Panc1 (cell line): Measurements from ENCODE around the gene CASTOR1. TPM values are rescaled to one million over a fixed set of nuclear protein-coding genes. Genes with fewer than 3 reads are reported as not detected.
A peak's percentile ranks its signal among the peaks of the same experiment; 100 is the strongest.

Experiments used
- ATAC-seq: fragments of 200-7000 bp; cut with Tn5 transposase; 2 replicates; pipeline ENCODE4 v1.9.1; 2020; ENCODE audit warnings: mild to moderate bottlenecking, moderate library complexity
- BruUV-seq: library from RNA; stranded (reverse); fragments of 400-500 nt; replicated peaks from 2 replicates; lab custom pipeline; 2021; lab: Mats Ljungman, UMichigan
- CTCF ChIA-PET: fragments of 300-600 bp; sonication (Branson Sonifier 250); formaldehyde crosslinking; loops from one replicate; lab custom pipeline; 2022; ENCODE audit warnings: antibody characterized with exemption; lab: Charles Lee
- POLR2A ChIA-PET: fragments of 300-600 bp; sonication (Branson Sonifier 250); formaldehyde crosslinking; loops from one replicate; lab custom pipeline; 2022; ENCODE audit warnings: antibody characterized with exemption; lab: Charles Lee
- DNase-seq: peaks from one replicate; pipeline ENCODE4 v3.0.0-alpha.2; 2010; ENCODE audit warnings: low read depth, low spot score
- H3K27ac ChIP-seq: 2 replicates; pipeline ENCODE4 v1.5.1; 2011; ENCODE audit warnings: mild to moderate bottlenecking, low read length, inconsistent platforms
- H3K27me3 ChIP-seq: fragments of 200-500 bp; sonication (Bioruptor generic); 2 replicates; pipeline ENCODE4 v1.6.0; 2014; ENCODE audit warnings: low read length, inconsistent platforms; ENCODE audit not compliant: control insufficient read depth, insufficient read depth
- H3K36me3 ChIP-seq: fragments of 200-500 bp; sonication (Bioruptor generic); 2 replicates; pipeline ENCODE4 v1.5.1; 2014; ENCODE audit warnings: inconsistent platforms, mild to moderate bottlenecking, low read length, moderate library complexity; ENCODE audit not compliant: control insufficient read depth, insufficient read depth
- H3K4me1 ChIP-seq: 2 replicates; pipeline ENCODE4 v1.5.1; 2011; ENCODE audit warnings: inconsistent platforms, mild to moderate bottlenecking, low read length, moderate library complexity; ENCODE audit not compliant: control insufficient read depth, insufficient read depth
- H3K4me3 ChIP-seq, 2 experiments: 2 replicates each; pipeline ENCODE4 v1.5.1; 2011 to 2012; ENCODE audit warnings: low read depth in 2 of 2, low read length in 2 of 2, mild to moderate bottlenecking in 2 of 2, inconsistent platforms in 1 of 2, moderate library complexity in 1 of 2
- H3K9me3 ChIP-seq: fragments of 200-500 bp; sonication (Bioruptor generic); 2 replicates; pipeline ENCODE4 v1.5.1; 2014; ENCODE audit warnings: low read depth, mild to moderate bottlenecking, inconsistent platforms, low read length, moderate library complexity; ENCODE audit not compliant: control insufficient read depth, insufficient read depth
- CTCF ChIP-seq: fragments of 450-650 bp; IDR thresholded peaks from 2 replicates; pipeline ENCODE4 v1.5.1; 2017; ENCODE audit warnings: mild to moderate bottlenecking
- POLR2AphosphoS5 ChIP-seq: IDR thresholded peaks from 2 replicates; pipeline ENCODE4 v1.6.1; 2012; ENCODE audit warnings: mild to moderate bottlenecking, low read depth, low read length, moderate library complexity
- REST ChIP-seq, 2 experiments: IDR thresholded peaks; 2 replicates each; pipeline ENCODE4 v1.6.1; 2011 to 2012; ENCODE audit warnings: low read depth in 2 of 2, control low read depth in 1 of 2, low read length in 1 of 2, mild to moderate bottlenecking in 1 of 2, moderate library complexity in 1 of 2; ENCODE audit not compliant: insufficient read depth in 1 of 2
- SIN3A ChIP-seq: IDR thresholded peaks from 2 replicates; pipeline ENCODE4 v1.6.1; 2012; ENCODE audit warnings: low read depth, mild to moderate bottlenecking, low read length, moderate library complexity, borderline replicate concordance; ENCODE audit not compliant: insufficient read depth
- TCF7L2 ChIP-seq: IDR thresholded peaks from 2 replicates; pipeline ENCODE4 v1.6.1; 2011; ENCODE audit warnings: mild to moderate bottlenecking, low read depth, low read length, inconsistent platforms
- in situ Hi-C: cut with HindIII; loops from 2 replicates; pipeline ENCODE4 v1.10.0; 2016; ENCODE audit warnings: low sequenced_read_pairs, low pct_unique_long_range_greater_than_20kb
- intact Hi-C: fragments of 100-400 bp; cut with micrococcal nuclease; formaldehyde crosslinking; loops from one replicate; pipeline ENCODE4 v1.10.0; 2022; ENCODE audit not compliant: unreplicated experiment
- total RNA-seq: library from RNA; stranded (reverse); gene quantifications from one replicate; pipeline ENCODE4 v1.2.1, GENCODE V29; 2021; ENCODE audit not compliant: unreplicated experiment

Gene CASTOR1
- total RNA-seq, 1 experiment from 2014 or later, result 6.7 TPM

GRCh38 chr22:30245181-30245984 is 43.9 kb downstream of the CASTOR1 start:
- ATAC-seq, result peak; percentile 3; the same call in 1 of the 2 replicates

More at GRCh38 chr22:30245181-30245984, 43.9 kb downstream of the CASTOR1 start:
- DNase-seq, result no peak
- in situ Hi-C loops (no loop called here), intact Hi-C loops (loop anchor here (5.0 kb wide), 1 partner anchor 33 kb away; no protein-coding TSS in a partner anchor)
- POLR2A ChIA-PET, result interaction anchor here (0.5 to 0.6 kb wide), 3 partner anchors 45 to 204 kb away, joined by 3 to 8 read pairs (median 5); no protein-coding TSS in a partner anchor
- TF ChIP-seq CTCF (no peak), REST (IDR thresholded peaks at IDR 0.05; ENCODE audit: insufficient read depth in 1 of 2, low read depth in 2 of 2, low read length in 1 of 2) (no peak), POLR2AphosphoS5 (no peak; the same call in 1 of the 2 replicates), SIN3A (no peak), TCF7L2 (no peak)
- Histone ChIP-seq H3K4me1 (peaks cover 75% of the 10 kb centered on the region), H3K4me3 (peak overlapping the region; percentile 37 to 50), H3K27ac (peak overlapping the region; percentile 95), H3K9me3 (no peaks in the 10 kb centered on the region), H3K36me3 (no peaks in the 10 kb centered on the region; the same call in 1 of the 2 replicates), H3K27me3 (no peaks in the 10 kb centered on the region)
- BruUV-seq, result no TSS peak
- CTCF ChIA-PET, result no interaction called here
